ENCODE results near the gene ZG16B. TPM values are rescaled to one million over a fixed set of nuclear protein-coding genes. Genes with fewer than 3 reads are reported as not detected.

ZG16B gene
- total RNA-seq, 1 experiment from 2014 or later, result 2.3 TPM

DNA sequence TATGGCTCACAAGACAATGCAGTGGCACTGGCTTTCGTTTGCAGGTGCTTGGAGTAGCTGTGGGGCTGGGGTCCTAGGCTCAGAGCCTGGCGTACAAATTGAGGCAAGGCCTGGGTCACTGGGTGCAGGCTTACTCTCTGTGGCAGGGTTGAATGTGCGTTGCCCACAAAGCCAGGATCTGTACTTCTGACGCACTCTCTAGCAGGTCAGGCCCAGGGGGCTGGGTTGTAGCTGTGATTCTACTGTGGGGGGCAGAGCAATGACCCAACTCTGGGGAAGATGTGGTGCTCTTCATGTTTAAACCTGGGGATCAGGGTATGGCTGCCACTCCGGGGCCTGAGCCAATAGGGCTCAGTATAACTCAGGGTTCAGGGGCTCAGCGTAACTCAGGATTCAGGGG is 19.5 kb upstream of the ZG16B start:
- H3K9me2 ChIP-seq (ENCODE audit: insufficient read depth), result no peaks in the 10 kb centered on the region
- no peaks in the 10 kb centered on the region for H3K79me2 ChIP-seq (ENCODE audit: insufficient read depth, low read length)
- CTCF ChIA-PET, result no interaction called here
- H3K4me1 ChIP-seq (ENCODE audit: control insufficient read depth in 1 of 2, insufficient read depth in 2 of 2, low read length in 2 of 2), result peaks cover 3 to 7% of the 10 kb centered on the region in 2 experiments; a peak in 1 of 4 replicates
- no peak overlapping the region for H3K9ac ChIP-seq (ENCODE audit: low read length)
- H4K20me1 ChIP-seq (ENCODE audit: insufficient read depth), result no peaks in the 10 kb centered on the region
- H3K9me3 ChIP-seq (ENCODE audit: control insufficient read depth in 1 of 2, insufficient read depth in 1 of 2, low read depth in 1 of 2, low read length in 2 of 2), result peaks cover 0 to 2% of the 10 kb centered on the region in 2 experiments; a peak in 1 of 4 replicates
- DNase-seq (ENCODE audit: low read depth, low spot score), result no peak
- BruUV-seq (replicated peaks), result no TSS peak
- H3K4me2 ChIP-seq (ENCODE audit: low read length), result no peak overlapping the region
- ATAC-seq, result no peak
- RAD21 ChIA-PET (ENCODE audit: low non-redundant PET in 1 of 2, low total read pairs in 2 of 2, uncharacterized antibody in 2 of 2, unreplicated experiment in 2 of 2), result no interaction called here
- no peaks in the 10 kb centered on the region for H3K27me3 ChIP-seq (ENCODE audit: insufficient read depth, low read length)
- no peaks in the 10 kb centered on the region for H3K36me3 ChIP-seq (ENCODE audit: control insufficient read depth in 1 of 2, insufficient read depth in 2 of 2, low read length in 2 of 2)
- H3K4me3 ChIP-seq (replicated peaks in 1 of 2; ENCODE audit: low read depth in 1 of 2, low read length in 2 of 2), result no peak overlapping the region
- intact Hi-C loops (cut with micrococcal nuclease), result no loop called here
- H2AFZ ChIP-seq (ENCODE audit: low read depth, low read length, poor library complexity, severe bottlenecking), result no peak overlapping the region
- no peak for TF ChIP-seq CEBPB (IDR thresholded peaks at IDR 0.05; ENCODE audit: low read depth)
- TF ChIP-seq SRF (IDR thresholded peaks at IDR 0.05; ENCODE audit: low read depth), result no peak
- TF ChIP-seq EGR1 (IDR thresholded peaks at IDR 0.05; ENCODE audit: low read depth), result no peak
- no peak for TF ChIP-seq TCF7L2 (IDR thresholded peaks at IDR 0.05; ENCODE audit: borderline replicate concordance, extremely low read depth, insufficient read depth, insufficient read length)
- TF ChIP-seq POLR2AphosphoS5 (IDR thresholded peaks at IDR 0.05; ENCODE audit: low read depth, low read length), result no peak
- no peak for TF ChIP-seq JUND (IDR thresholded peaks at IDR 0.05)
- TF ChIP-seq, protein P1, sequence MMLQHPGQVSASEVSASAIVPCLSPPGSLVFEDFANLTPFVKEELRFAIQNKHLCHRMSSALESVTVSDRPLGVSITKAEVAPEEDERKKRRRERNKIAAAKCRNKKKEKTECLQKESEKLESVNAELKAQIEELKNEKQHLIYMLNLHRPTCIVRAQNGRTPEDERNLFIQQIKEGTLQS (IDR thresholded peaks at IDR 0.05), result no peak
- TF ChIP-seq ELF1 (IDR thresholded peaks at IDR 0.05; ENCODE audit: borderline replicate concordance, low read depth), result no peak
- TF ChIP-seq EZH2phosphoT487 (IDR thresholded peaks at IDR 0.05; ENCODE audit: borderline replicate concordance), result no peak
- no peak for TF ChIP-seq ZNF274 (IDR thresholded peaks at IDR 0.05; ENCODE audit: low read depth, low read length)
- no peak for TF ChIP-seq ZFX (IDR thresholded peaks at IDR 0.05)
- POLR2A ChIA-PET, result no interaction called here
- no peak overlapping the region for H3K27ac ChIP-seq (ENCODE audit: low read depth, low read length)
